Activated gamma-delta T cell (primary cell): Measurements from ENCODE around the gene HUNK.
"Not testable (repeated sequence)": the region's sequence is repeated elsewhere in the genome, so short reads cannot be mapped to it uniquely, and the experiment has no call there.

Experiments used
- DNase-seq: peaks from one replicate; lab custom pipeline; 2025; lab: John Stamatoyannopoulos, UW

Gene HUNK

DNA sequence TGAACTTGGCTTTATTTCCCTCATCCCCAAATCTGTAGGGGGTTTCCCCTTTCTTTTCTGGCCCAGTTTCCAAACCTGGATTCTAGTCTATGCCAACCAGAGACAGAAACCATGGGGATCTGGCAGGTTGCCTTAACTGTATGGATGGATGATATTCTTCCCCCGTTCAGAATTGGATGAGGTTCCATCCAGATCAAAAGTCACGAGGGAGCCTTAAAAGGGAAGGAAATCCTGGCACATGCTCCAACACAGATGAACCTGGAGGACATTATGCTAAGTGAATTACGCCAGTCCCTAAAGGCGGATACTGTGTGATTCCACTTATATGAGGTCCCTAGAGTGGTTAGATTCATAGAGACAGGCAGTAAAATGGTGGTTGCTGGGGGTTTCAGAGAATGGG lies 124.4 kb downstream of the HUNK start:
- no peak for DNase-seq

DNA sequence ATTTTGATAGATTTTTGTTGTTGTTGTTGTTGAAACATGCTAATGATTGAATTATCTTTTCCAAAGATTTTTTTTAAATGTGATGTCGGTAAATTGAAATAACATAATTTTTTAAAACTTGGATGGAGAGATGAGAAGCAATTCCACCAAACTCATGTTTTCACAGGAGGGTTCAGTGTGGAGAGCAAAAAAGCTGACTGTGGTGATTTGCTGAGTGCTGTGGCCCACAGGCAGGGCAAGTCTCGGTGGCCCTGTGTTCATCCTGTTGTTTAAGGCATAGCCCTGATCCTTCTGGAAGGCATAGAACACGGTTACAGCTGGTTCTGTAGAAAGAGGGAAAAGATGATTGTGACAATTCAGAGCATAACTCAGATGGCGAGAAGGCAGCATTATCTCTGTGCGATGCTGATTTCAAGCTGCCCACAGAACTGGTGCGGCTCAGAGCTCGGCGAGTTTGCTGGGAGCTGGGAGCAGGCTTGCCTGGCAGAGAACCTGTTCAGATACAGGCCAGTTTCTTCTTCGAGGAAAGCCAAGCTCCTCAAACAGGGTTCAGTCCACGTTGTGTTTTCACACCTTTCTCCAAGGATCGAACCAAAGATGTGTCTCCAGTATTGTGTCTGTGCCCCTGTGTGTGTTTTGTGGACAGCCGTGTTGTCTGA lies 127.1 kb downstream of the HUNK start:
- no peak for DNase-seq

DNA sequence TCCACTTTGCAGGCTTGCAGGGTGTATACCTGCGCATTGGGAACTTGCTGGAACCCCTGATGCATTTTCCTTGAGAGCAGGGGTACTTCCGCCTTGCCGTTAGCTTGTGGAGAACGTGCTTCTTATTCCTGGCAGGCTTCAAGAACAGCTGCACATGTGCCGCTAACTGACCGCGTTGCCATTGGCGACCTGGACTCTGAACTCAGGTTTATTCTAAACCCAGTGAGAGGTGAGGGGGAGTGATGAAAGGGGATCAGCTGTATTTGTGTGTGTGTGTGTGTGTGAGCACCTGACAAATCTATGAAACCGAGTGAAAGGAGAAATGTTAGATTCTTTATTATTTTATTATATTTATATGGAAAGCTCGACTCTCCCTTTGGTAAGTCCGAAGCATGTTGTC lies 128.6 kb downstream of the HUNK start:
- no peak for DNase-seq

DNA sequence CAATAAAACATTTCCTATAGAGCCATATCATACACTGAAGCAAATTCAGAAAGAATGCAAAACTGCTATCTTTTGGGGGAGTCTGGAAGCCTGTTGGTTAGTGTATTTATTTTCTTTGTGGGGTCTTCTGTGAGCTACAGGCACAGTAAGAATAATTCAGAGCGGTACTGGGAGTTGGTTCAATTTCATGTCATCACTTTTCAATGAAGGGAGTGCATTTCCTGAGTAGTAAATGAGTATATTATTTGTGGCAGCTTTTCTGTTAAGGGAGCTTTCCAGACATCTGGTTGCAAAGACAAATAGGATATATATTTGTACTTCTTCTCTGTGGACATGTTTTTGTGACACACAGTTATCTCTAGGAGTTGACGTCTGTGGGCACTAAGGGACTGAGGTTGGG lies 130.6 kb downstream of the HUNK start:
- no peak for DNase-seq

DNA sequence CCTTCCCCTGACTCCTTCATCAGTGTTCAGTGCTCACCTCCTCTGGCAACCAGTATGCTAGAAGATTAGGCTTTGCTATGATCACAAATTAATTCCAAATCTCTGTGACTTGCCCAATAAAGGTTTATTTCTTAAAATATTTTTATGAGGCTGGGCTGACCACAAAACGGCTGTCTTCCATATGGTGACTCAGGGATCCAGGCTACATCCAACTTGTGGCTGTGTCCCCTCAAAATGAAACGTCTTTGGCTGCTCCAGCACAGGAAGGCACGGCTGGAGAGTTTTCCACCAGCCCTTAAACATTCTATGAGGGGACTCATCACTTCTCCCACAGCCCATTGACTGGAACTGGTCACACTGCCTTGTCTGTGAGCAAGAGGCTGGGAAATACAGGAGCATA lies 131.5 kb downstream of the HUNK start:
- no peak for DNase-seq

DNA sequence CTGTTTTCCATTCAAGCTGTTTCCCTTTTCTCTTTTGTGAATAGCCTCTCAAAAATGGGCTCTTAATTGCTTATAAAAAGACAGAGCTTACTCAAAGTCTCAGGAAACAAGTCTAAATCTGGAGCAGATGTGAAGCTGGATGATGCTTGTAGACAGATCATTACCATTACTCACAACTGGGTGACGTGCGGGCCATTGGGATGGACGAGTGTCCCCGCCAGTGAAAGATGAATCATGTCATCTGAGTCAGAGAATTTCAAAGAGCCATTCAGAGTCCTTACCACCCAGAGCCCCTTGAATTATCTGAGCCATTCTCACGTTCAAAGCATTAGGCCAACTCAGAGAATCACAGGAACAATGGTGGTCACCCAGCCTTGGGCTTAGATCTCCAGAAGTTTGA lies 134.6 kb downstream of the HUNK start:
- no peak for DNase-seq

DNA sequence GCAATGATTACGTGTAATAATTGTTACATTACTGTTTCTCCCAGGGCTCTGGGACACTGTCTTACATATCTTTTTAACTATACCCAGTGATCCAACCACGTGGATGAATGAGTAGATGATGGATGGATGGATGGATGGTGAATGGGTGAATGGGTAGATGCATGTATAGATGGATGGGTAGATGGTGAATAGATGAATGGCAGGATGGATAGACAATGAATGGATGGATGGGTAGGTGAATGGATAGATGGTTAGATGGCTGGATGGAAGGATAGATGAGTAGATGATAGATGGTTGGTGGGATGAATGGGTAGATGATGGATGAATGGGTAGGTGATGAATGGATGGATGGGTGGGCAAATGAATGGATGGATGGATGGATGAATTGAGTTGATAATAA lies 135.9 kb downstream of the HUNK start:
- no peak for DNase-seq

DNA sequence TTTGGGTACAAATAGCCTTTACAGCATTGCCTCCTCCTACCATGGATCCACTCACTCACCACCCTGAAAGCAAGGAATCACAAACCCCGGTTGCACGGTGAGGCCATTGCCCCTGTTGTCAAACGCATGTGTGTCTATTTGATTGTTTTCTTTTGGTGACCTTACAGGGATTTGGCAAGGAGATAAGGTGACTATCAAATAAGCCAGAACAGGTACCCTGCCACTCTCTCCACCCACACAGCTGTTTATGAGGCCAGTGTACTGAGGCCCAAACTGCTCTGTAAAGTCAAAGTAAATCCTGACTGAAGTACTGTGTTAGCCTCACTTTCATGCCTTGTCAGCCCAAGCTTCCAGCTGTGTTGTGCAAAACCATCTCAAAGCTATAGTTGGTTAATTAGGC lies 136.4 kb downstream of the HUNK start:
- no peak for DNase-seq

DNA sequence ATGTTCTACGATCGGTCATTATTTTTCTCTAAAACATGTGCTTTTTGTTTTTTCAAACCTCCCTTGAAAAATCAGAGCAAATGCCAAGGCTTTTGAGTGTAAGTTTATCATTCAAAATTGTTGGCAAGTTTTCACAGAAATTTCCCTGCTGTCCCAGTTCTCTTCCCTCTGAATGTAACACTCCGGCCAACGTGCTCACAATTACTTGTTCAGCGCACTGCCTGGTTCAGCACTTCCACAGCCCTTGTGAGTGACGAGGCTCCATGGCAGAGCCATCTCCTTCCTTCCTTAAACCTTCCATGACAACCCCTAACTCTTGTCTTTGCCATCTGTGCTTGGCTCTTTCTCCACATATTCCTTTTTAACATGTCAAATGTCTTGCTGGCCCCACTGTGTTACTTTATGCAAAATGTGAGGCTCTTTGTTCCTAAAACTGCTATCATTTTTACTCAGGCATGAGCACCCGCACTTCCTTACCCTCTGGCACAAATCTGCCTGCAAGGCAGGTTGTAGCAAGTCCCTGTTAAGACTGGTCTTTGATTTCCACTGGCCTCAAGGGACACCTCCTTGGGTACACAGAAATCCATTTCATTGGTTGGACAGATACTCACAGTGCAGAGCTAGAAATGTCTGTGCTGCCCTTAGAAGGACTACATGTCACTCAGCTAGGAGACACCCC lies 142.8 kb downstream of the HUNK start:
- DNase-seq = no peak

DNA sequence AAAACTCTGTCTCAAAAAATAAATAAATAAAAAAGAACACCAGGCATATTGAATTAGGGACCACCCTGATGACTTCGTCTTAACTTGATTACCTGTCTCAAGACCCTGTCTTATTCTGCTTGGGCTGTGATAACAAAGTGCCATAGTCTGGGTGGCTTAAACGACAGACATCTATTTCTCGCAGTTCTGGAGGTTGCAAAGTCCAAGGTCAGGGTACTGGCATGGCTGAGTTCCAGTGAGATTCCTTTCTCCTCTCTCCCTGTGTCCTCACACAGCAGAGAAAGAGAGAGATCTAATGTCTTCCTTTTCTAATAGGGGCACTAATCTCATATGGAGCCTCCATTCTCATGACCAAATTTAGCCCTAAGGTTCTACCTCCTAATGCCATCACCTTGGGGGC lies 145.6 kb downstream of the HUNK start:
- DNase-seq = no peak

DNA sequence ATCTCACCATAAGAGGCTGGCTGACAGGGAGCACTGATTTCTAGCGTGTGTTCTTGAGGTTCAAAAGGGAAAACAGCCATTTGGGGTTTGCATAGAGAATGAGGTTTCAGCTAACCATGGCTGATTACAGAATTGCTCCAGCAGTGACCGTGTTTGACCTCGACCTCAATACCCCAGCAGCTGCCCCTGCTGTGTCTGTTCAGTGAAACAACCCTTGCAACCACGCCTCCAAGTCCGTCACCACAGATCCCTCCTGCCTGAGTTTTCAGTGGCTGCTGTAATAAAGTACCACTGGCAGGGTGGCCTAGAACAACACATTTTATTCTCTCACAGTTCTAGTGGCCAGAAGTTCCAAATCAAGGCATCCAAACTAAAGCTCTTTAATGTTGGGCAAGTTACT lies 147.7 kb downstream of the HUNK start:
- no peak for DNase-seq

DNA sequence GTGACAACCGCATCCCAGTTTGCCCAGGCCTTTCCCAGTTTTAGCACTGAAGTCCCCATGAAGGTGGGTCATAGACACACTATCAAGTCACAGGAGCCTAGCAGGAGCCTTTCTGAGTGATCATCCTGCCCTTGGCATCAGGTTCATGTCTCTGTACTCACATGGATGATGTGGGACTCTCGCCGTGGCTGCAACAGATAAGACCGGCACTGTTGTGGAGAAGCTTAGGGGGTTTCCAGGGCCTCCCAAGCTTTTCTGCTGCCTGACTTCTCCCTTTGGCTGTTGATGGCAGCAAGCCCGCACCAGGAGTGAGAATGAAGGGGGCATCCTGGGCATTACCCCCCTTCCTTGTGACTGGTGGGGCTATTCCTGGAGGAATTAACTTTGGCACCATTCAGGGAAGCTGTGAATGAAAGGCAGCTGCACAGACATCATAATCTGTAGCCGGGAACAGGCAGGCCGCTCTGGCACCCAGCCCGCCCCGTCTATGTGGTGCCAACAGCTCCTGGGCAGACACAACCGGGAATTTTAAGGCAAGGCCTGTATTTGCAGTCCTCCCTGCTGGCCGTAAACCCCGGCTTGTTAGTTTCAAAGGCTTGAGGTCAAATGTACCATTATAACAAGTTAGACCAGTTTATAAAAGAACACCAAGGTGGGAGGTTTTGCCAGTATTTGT lies 148.6 kb downstream of the HUNK start:
- DNase-seq = no peak

DNA sequence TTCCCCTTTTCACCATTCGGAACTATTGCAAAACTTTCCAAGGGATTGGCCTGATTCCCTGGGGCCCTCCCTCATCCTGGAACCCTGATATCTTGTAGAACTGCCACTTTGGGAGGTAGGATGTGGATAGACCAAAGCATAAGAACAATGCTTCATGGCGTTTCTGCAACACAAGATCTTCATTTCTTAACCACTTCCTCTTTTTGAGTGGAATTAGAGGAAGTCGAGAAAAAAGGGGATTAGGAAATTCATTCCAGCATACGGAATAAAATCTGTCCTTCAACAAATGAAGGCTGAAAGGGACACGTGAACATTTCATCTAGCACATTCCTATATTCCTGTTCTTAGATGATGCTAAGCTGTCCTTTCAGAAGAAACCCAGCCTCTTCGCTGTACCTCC lies 149.3 kb downstream of the HUNK start:
- DNase-seq = no peak

DNA sequence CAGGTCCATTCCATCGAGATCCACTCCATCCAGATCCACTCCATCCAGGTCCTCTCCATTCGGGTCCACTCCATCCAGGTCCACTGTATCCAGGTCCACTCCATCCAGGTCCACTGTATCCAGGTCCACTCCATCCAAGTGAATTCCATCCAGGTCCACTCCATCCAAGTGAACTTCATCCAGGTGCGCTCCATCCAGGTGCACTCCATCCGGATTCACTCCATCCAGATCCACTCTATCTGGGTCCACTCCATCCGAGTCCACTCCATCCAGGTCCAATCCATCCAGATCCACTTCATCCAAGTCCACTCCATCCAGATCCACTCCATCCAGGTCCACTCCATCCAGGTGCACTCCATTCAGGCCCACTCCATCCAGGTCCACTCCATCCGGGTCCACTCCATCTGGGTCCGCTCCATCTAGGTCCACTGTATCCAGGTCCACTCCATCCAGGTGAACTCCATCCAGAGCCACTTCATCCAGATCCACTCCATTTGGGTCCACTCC lies 157.4 kb downstream of the HUNK start:
- no peak for DNase-seq

DNA sequence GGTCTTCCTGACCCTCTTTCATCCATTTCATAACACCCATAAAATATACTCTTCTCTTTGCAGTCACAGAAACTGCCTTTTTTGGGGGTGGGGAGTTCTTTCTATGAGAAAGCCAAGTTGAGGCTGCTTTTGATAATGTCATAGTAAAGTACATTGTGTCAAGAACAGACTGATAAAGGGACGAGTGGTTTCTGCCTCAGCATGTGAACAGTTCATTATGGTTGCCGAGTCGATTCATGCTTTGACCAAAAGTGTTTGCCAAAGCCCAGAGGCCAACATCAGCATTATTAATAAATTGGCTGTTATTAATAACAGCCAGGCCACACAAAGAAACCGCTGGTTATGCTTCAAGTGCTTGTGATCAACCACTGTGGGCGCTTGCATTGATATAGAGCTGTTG lies 162.0 kb downstream of the HUNK start:
- no peak for DNase-seq

DNA sequence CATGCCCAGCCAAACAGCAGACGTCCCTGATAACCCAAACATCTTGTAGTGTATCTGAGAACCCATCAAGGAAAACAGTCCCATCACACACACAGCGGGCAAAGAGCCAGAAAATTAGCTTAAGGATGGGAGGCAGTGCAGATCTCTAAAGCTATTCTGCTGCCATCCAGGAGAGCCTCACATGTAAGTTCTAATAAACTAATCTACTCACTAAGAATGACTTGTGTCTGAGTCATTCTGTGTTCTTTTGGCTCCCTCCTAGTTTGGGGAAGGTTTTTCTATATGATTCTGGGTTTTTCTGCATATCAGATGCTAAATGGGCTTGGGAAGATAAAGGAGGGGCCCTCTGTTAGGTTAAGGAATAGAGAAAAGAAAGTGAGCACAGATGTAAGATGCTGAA lies 162.8 kb downstream of the HUNK start:
- no peak for DNase-seq

DNA sequence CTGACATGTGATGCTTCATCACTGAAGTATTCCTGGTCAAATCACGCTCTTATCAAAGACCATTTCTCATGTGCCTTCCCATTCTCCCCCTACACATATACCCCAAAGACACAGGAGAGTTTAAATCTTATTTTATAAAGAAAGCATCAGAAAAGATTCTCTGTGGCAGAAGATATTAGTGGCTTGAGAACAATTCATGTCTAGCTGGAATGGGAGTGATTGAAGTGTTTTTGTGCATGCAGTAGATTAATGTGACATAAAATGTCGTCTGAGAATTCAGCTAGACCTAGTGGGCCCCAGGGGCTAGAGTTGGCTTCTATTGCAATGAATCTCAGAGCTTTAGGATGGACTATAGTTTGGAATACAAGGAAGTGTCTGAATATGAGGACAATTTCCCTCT lies 163.9 kb downstream of the HUNK start:
- no peak for DNase-seq

DNA sequence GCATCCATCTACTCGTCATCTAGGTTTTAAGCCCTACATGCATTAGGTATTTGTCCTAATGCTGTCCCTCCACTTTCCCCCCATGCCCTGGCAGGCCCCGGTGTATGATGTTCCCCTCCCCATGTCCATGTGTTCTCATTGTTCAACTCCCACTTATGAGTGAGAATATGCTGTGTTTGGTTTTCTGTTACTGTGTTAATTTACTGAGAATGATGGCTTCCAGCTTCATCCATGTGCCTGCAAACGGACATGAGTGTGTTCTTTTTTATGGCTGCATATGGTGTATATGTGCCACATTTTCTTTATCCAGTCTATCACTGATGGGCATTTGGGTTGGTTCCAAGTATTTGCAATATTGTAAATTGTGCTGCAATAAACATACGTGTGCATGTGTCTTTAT lies 165.9 kb downstream of the HUNK start:
- not testable (repeated sequence) for DNase-seq

DNA sequence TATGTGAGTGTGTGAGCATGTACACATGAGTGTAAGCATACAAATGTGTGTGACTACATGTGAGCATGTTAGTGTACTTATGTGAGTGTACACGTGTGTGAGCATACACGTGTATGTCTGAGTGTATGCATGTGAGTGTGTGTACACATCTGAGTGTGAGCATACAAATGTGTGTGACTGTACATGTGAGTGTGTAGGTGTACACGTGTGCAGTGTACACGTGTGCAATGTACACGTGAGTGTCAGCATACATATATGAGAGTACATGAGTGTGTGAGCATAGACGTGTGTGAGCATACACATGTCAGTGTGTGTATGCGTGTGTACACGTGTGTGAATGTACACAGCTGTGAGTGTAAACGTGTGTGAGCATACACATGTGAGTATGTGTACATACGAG lies 170.6 kb downstream of the HUNK start:
- no peak for DNase-seq

DNA sequence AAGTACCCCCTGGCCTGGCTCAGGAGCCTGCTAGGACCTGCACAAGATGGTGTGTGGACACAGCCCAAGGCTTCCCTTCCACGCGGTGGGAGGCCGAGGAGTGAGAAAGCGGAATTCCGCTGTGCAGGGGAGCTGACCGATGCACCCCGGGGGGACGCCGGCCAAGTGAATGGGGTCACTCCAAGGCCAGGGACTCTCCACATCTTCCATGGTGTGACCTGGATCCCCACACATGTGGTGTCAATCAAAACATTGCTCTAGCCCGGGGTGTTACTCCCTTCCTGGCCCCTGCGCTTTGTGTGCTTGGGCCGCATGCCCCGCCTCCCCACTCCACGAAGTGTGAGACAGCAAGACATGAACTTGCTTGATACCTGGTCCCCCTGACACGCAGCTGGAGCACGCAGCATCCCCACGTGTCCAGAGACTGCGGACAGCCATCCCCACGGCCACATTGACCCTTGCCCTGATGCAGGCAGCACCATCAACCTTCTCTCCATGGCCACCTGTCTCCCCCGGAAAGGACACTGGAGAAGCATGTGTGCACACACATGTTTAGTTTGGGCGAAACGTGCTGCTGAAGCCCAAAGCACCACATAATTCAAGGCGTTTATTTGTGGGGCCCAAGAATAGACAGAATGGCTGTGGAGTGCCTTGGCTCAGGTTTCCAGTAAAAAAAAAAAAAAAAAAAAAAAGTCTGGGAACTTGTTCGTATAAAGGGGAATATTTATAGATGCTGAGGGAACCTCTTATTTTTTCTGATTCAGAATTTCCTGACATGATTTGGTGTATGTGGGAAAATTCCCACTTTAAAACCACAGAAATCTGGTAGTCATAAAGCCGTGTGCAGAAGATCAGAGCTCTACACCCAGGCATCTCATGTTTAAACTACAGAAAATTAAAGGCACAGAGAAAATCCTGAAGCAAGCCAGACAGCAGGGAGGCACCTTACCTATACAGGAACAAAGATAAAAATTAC lies 171.7 kb downstream of the HUNK start:
- no peak for DNase-seq

DNA sequence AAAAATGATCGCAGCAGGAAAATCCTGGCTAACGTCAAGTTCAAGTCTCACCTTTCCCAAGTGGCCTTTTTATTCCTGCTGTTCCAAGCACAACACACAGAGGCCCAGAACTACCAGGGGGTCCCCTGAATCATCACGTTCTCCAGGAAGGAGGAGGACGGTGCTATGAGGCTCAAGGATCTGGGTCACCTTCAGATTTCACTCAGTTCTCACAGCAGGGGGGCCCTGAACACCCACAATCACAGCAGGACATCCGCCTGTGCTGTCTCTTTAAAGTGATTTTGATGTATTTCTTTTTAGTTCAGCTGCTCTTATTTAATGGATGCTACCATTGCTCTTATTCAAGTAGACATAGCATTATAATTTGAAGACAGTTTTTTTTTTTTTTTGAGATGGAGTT lies 173.4 kb downstream of the HUNK start:
- no peak for DNase-seq

DNA sequence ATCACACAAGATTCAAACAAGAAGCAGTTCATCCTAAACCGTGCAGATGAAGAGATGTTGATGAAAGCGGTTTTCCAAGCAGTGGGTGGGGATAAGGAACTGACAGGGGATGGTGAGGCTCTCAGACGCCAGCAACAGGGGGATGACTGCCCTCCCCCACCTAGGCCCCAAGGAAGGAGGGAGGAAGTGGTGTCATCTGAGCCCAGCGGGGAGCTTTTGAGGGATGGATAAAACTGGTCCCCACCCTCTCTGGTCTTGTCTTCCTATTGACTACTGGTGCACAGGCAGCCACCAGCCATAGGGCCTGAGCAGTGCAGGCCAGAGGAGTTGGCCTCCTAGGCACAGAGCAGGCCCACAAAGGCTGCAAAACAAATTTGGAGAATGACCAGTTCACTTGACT lies 175.5 kb downstream of the HUNK start:
- no peak for DNase-seq
